IPS DF 6.9 (cell line): Measurements from ENCODE around the gene FBXO11.
"Not testable (repeated sequence)": the region's sequence is repeated elsewhere in the genome, so short reads cannot be mapped to it uniquely, and the experiment has no call there.

Experiments used
- DNase-seq: peaks from one replicate; pipeline ENCODE4 v3.0.0-alpha.2; 2013; ENCODE audit warnings: low read depth, low spot score
- H3K27ac ChIP-seq: one replicate; pipeline ENCODE4 v1.5.1; 2013; ENCODE audit warnings: low read length, control low read depth
- H3K27me3 ChIP-seq: 2 replicates; pipeline ENCODE4 v1.6.1; 2013; ENCODE audit warnings: mild to moderate bottlenecking, low read length; ENCODE audit not compliant: control insufficient read depth, insufficient read depth
- H3K36me3 ChIP-seq: 2 replicates; pipeline ENCODE4 v1.6.1; 2013; ENCODE audit warnings: low read length; ENCODE audit not compliant: control insufficient read depth, insufficient read depth
- H3K4me1 ChIP-seq: 2 replicates; pipeline ENCODE4 v1.6.1; 2013; ENCODE audit warnings: low read length; ENCODE audit not compliant: control insufficient read depth, insufficient read depth
- H3K4me3 ChIP-seq: 2 replicates; pipeline ENCODE4 v1.5.1; 2013; ENCODE audit warnings: mild to moderate bottlenecking, low read length
- H3K9me3 ChIP-seq: 2 replicates; pipeline ENCODE4 v1.6.1; 2013; ENCODE audit warnings: low read length, inconsistent platforms; ENCODE audit not compliant: control insufficient read depth, insufficient read depth
- WGBS: extraction: QIAGEN DNeasy Blood & Tissue Kit; methylation state at CpG from one replicate; pipeline ENCODE4 v1.1.7; 2013; ENCODE audit warnings: mixed read lengths, missing lambda C conversion rate; ENCODE audit not compliant: insufficient read length, insufficient coverage; 5-methylcytosine and 5-hydroxymethylcytosine counted together

FBXO11 gene

GRCh38 chr2:47897883-47898731 is 8.2 kb downstream of the FBXO11 start:
- Histone ChIP-seq H3K36me3 (no peaks in the 10 kb centered on the region), H3K4me1 (peaks cover 2% of the 10 kb centered on the region; the same call in 1 of the 2 replicates), H3K4me3 (no peak overlapping the region), H3K27me3 (no peaks in the 10 kb centered on the region), H3K9me3 (no peaks in the 10 kb centered on the region), H3K27ac (no peak overlapping the region)
- no peak for DNase-seq
- 100% methylated on average over 1 of the region's 4 CpGs for WGBS

- H3K27me3 ChIP-seq, H3K9me3 ChIP-seq, H3K27ac ChIP-seq, DNase-seq, H3K4me3 ChIP-seq, H3K36me3 ChIP-seq, H3K4me1 ChIP-seq: not testable (repeated sequence)
- no CpG with 5 or more reads among the region's 5 CpGs for WGBS
Measured at GRCh38 chr2:47897191-47897882, 9.0 kb downstream of the FBXO11 start.

GRCh38 chr2:47896450-47896968 is 9.8 kb downstream of the FBXO11 start:
- DNase-seq: no peak
- H3K4me1 ChIP-seq: peaks cover 2% of the 10 kb centered on the region; the same call in 1 of the 2 replicates
- H3K4me3 ChIP-seq: no peak overlapping the region
- no peaks in the 10 kb centered on the region for H3K27me3 ChIP-seq
- H3K36me3 ChIP-seq: no peaks in the 10 kb centered on the region
- no peaks in the 10 kb centered on the region for H3K9me3 ChIP-seq
- no peak overlapping the region for H3K27ac ChIP-seq
- WGBS: no CpG with 5 or more reads among the region's 5 CpGs

GRCh38 chr2:47893771-47894170 is 12.5 kb downstream of the FBXO11 start:
- no peak for DNase-seq
- H3K9me3 ChIP-seq: no peaks in the 10 kb centered on the region
- H3K27ac ChIP-seq: no peak overlapping the region
- no CpG with 5 or more reads among the region's 1 CpG for WGBS
- H3K4me3 ChIP-seq: no peak overlapping the region
- H3K27me3 ChIP-seq: no peaks in the 10 kb centered on the region
- H3K36me3 ChIP-seq: no peaks in the 10 kb centered on the region
- H3K4me1 ChIP-seq: peaks cover 2% of the 10 kb centered on the region; the same call in 1 of the 2 replicates

GRCh38 chr2:47892338-47892730 is 14.0 kb downstream of the FBXO11 start:
- no peak overlapping the region for H3K27ac ChIP-seq
- whole genome bisulfite sequencing: no CpG with 5 or more reads among the region's 2 CpGs
- H3K4me1 ChIP-seq: peaks cover 2% of the 10 kb centered on the region
- no peak for DNase-seq
- H3K27me3 ChIP-seq: no peaks in the 10 kb centered on the region
- H3K9me3 ChIP-seq: no peaks in the 10 kb centered on the region
- no peaks in the 10 kb centered on the region for H3K36me3 ChIP-seq
- H3K4me3 ChIP-seq: no peak overlapping the region

- DNase-seq: no peak
- Histone ChIP-seq H3K4me1 (peaks cover 2% of the 10 kb centered on the region), H3K27me3 (no peaks in the 10 kb centered on the region), H3K36me3 (no peaks in the 10 kb centered on the region), H3K9me3 (no peaks in the 10 kb centered on the region), H3K27ac (no peak overlapping the region), H3K4me3 (no peak overlapping the region)
- WGBS: 100% methylated on average over 1 of the region's 2 CpGs
Measured at GRCh38 chr2:47891369-47892337, 14.6 kb downstream of the FBXO11 start.

- Histone ChIP-seq H3K27me3 (no peaks in the 10 kb centered on the region), H3K27ac (no peak overlapping the region), H3K4me1 (no peaks in the 10 kb centered on the region; the same call in 1 of the 2 replicates), H3K9me3 (no peaks in the 10 kb centered on the region), H3K36me3 (no peaks in the 10 kb centered on the region), H3K4me3 (no peak overlapping the region)
- no CpG with 5 or more reads among the region's 10 CpGs for WGBS
- no peak for DNase-seq
Measured at GRCh38 chr2:47890711-47891368, 15.5 kb downstream of the FBXO11 start.

- H3K9me3 ChIP-seq: no peaks in the 10 kb centered on the region
- no peak overlapping the region for H3K27ac ChIP-seq
- no peaks in the 10 kb centered on the region for H3K36me3 ChIP-seq
- H3K4me1 ChIP-seq: no peaks in the 10 kb centered on the region; the same call in 1 of the 2 replicates
- no peaks in the 10 kb centered on the region for H3K27me3 ChIP-seq
- WGBS: no CpG with 5 or more reads among the region's 2 CpGs
- no peak overlapping the region for H3K4me3 ChIP-seq
- no peak for DNase-seq
Measured at GRCh38 chr2:47888581-47889280, 17.6 kb downstream of the FBXO11 start.

GRCh38 chr2:47876912-47877311 is 29.4 kb downstream of the FBXO11 start:
- H3K4me3 ChIP-seq: no peak overlapping the region
- H3K36me3 ChIP-seq: no peaks in the 10 kb centered on the region
- no peaks in the 10 kb centered on the region for H3K9me3 ChIP-seq
- no peaks in the 10 kb centered on the region for H3K27me3 ChIP-seq
- H3K27ac ChIP-seq: no peak overlapping the region
- H3K4me1 ChIP-seq: no peaks in the 10 kb centered on the region
- no peak for DNase-seq
- WGBS: no CpG with 5 or more reads among the region's 1 CpG
